ENCODE data around the gene VANGL1.

The VANGL1 gene

DNA sequence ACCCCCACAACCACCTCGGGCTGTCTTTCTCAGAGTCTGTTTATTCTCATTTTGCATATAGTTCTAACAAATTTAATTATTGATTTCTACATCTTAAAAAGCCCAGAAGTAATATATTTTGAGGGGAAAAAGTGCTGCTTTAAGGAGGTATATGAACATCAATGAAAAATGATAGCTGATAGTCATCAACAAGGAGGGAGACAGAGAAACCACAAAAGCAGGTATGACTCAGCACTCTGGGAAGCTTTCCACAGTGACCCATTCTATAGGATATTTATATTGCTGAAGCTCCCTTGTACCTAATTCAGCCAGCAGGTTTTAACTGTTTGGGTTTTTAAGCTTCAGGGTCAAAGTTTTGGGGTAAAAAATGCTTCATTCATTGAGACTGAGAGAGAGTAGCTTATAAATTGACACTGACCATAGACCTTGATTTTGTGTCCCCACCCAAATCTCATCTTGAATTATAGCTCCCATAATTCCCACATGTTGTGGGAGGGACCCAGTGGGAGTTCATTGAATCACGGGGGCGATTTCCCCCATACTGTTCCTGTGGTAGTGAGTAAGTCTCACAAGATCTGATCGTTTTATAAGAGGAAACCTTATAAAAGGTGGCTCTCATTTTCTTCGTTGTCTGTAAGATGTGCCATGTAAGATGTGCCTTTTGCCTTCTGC is 27.4 kb downstream of the VANGL1 start:
- no peak overlapping the region for H3K4me3 ChIP-seq (ENCODE audit: low read length)
- no peak for TF ChIP-seq ZNF274 (IDR thresholded peaks at IDR 0.05; ENCODE audit: low read depth, low read length)

DNA sequence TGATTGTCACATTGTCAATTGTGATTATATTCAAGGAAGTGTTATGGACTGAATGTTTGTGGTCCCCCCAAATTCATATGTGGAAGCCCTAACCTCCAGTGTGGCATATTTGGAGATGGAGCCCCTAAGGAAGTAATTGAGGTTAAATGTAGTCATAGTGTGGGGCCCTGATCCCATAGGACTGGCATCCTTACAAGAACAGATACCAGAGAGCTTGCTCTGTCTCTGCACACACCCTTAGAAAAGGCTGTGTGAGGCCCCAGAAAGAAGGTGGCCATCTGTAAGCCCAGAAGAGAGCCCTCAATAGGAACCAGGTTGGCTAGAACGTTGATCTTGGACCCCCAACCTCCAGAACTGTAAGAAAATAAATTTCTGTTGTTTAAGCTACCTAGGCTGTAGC is 28.1 kb downstream of the VANGL1 start:
- TF ChIP-seq ZNF274 (IDR thresholded peaks at IDR 0.05; ENCODE audit: low read depth, low read length): no peak
- H3K4me3 ChIP-seq (ENCODE audit: low read length): no peak overlapping the region

DNA sequence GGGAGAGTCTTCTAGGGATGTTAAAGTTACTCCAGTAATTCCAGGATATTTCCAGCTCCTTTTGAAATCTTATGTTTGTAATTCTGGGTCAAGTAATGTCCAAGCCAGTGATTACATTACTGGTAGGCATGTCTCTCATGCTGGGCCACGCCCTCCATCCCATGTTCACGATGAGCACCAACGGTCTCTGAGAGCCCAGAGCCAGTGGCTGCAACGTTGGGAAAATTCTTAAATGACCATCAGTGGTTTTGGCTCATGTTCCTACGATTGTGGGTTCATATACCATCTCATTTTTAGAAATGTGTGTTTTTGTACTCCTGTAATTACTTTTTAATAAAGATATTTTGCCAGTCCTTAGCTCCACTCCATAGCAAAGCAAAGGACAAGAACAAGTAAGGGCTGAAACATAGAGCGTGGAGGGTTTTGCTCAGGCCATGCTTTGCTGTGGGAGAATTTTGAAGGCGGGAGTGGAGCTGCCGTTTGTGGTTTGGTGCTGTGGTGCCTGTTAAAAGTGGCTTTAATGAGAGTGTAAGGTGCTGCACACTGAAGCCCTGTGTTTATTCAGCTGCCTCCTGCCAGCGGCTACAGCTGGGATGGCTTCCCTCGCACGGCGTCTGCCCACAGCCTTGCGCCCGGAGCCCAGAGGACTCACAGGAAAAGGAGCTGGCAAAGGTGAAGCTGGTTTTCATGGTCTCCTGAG is 28.9 kb downstream of the VANGL1 start:
- no peak for TF ChIP-seq ZNF274 (IDR thresholded peaks at IDR 0.05; ENCODE audit: low read depth, low read length)
- no peak overlapping the region for H3K4me3 ChIP-seq (ENCODE audit: low read length)

DNA sequence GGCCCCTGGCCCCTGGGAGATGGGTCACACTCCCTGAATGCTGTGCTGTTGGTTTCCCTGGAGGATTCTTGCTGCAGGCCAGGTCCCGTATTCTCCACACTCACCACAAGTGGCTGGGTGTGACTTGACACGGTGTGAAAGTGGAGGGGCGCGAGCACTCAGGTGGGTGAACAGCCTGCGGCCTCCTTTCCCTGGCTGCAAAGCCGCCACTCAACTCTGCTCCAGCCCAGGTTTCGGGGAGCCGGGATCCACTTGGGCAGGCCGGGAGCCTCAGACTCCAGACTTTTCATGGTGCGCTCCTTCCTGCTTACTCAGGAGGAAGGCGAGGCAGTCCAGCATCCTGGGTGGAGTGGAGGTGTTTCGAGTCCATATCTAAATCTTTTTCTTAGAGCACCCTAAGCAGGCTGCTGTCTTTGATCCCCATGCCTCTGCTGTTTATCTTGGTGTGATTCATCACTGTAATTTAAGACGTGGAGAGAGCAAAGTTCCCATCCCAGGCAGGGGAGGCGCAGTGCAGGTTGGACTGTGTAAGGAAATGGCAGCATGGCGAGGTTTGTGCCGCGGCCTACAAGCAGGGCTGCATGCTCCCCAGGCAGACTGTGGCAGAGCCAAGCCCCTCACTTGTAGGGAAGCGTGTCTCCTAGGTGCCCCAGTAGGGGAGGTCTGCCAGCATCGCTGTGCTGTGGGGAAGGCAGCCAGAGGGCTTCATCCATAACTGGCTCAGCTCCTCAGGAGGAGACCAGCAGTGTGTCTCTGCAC is 29.6 kb downstream of the VANGL1 start:
- no peak for TF ChIP-seq ZNF274 (IDR thresholded peaks at IDR 0.05; ENCODE audit: low read depth, low read length)
- no peak overlapping the region for H3K4me3 ChIP-seq (ENCODE audit: low read length)

DNA sequence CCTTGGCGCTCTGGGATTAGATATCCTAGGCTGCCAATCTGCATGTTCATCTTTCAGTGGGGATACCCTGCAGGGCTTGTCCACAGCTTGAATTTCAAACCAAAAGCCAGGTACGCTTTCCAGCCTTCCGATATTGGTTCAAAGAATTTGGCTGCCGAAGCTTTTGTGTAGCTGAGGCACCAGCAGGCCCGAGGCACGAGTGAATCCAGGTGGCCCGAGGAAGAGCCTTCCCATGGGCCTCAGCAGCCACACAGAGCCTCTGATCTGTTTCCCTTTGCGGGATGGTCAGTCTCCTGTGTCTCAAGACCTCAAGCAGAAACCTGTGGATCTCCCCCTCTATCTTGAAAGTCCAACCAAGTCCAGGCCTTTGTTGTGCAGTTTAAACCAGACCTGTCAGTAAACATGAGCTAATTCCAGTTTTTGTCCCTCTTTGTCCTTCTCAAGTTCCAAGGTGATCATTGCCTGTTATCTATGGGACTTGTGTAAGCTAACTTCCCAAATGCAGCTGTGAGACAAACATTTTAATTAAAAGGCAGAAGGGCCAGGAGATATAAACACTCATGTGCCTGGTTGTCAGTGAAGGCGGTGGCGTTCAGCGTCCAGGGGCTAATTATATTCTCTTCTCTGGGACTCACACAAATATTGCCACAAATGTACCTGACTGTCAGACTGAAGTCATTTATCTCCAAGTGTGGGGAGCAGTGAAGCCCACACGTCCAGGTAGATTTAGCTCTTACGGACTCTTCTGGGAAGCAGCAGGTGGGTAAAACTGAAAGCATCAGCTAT is 30.6 kb downstream of the VANGL1 start:
- no peak overlapping the region for H3K4me3 ChIP-seq (ENCODE audit: low read length)
- TF ChIP-seq ZNF274 (IDR thresholded peaks at IDR 0.05; ENCODE audit: low read depth, low read length): no peak

DNA sequence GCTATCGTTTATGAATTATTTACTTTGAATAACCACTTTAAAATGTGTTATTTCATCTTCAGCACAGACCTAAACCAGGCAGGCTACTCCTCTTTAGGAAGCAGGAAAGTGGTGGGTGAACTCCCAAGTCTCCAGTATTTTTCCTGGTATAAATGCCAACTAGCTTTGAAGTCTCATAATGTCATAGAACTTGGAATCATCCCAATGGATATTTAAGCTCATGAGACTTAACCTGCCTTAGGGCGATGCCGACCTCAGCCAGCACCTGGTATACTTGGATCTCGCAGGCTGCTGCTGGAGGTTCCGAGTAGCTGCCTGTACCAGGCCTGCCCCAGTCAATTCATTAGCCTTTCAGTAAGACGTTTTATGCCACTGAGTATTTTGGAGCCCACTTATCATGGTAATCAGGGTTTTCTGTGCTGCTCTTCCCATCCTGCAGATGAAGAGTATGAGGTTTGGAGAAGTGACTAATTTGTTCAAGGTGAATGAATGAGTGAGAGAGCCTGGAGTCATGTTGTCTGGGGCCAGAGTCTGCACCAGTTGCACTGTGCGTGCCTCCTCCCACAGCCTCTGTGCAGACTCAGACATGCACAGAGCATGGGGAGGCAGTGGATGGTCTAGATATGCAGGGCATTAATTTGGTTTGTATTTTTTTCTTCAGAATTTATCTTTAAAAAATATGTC is 34.9 kb downstream of the VANGL1 start:
- no peak overlapping the region for H3K4me3 ChIP-seq (ENCODE audit: low read length)
- no peak for TF ChIP-seq ZNF274 (IDR thresholded peaks at IDR 0.05; ENCODE audit: low read depth, low read length)

DNA sequence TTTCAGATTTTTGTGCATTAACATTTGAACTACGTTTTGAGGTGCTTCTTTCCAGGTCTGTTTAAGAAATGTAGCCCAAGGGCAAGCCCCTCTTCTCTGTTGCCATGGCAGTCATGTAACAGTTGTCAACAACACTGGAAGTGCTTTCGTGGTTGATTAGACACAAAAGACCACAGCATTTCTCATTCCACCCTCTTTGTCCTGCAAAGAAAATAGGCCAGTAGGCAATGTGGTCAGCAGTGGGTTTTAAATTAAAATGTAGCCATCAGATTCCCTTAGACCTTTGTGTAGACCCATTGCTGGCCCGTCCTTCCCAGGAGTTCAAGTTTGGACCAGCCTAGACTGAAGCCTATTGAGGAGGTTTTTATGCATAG is 35.4 kb downstream of the VANGL1 start:
- TF ChIP-seq ZNF274 (IDR thresholded peaks at IDR 0.05; ENCODE audit: low read depth, low read length): no peak

DNA sequence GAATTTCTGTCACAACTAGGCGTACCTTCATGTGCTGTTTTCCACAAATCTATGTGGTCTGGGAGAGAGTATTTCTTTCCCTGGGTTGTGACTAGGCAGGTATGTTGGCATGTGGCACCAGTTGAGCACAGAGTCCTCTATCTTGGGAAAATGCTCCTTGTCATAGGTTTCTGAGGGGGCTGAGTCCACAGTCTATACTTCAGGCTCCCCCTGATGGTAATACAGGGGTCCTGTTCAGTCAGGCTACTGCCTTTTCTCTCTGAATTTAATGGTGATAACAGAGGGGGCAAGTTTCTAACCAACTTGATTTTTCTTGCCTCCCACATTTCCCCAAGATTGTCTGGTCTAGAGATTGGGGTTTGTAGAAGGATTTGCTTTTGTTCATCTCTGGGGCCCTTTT is 35.8 kb downstream of the VANGL1 start:
- H3K4me3 ChIP-seq (ENCODE audit: low read length): no peak overlapping the region
- TF ChIP-seq ZNF274 (IDR thresholded peaks at IDR 0.05; ENCODE audit: low read depth, low read length): no peak

More for the DNA sequence above, 35.4 kb downstream of the VANGL1 start:
- no peak overlapping the region for H3K4me3 ChIP-seq (ENCODE audit: low read length)

DNA sequence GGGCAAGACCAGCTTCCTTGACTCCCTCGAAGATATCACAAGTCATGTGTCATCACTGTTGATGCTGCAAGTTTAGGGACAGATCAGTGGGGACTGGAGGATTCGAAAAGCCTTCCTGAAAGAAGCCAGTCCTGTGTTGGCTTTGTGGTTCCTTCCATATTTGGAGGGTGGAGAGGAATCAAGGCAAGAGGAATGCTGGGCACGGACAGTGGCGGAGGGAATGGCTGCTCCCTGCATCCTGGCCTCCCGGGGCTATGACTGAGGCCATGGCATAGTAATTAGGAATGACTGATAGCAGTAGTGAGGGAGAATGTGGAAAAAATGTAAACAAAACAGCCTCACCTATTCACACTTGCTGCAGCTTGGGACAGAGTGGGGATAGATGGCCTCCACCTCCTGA is 36.4 kb downstream of the VANGL1 start:
- no peak for TF ChIP-seq ZNF274 (IDR thresholded peaks at IDR 0.05; ENCODE audit: low read depth, low read length)
- H3K4me3 ChIP-seq (ENCODE audit: low read length): no peak overlapping the region

DNA sequence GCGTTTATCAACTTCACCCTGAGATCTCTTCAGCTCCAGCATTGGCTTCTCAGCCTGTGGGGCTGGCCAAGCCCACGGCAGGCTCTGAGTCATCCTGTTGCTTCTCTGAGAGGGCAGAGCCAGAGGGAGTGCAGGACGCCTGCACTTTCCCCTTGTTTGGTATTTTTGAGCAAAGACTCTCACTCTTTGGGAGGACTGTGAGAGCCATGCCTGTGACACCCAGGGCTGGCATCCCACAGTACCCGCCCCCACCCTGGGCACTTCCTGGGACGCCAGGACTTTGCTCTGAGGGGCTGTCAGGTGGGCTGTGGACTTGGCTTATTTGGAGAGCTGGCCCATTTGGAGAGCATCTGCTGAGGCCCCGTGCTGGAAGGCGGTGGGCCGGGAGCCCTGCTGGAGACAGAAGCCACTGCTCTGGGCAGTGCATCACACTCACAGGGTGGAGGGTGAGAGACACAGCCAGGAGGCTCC is 37.4 kb downstream of the VANGL1 start:
- H3K4me3 ChIP-seq (ENCODE audit: low read length): no peak overlapping the region
- TF ChIP-seq ZNF274 (IDR thresholded peaks at IDR 0.05; ENCODE audit: low read depth, low read length): no peak

DNA sequence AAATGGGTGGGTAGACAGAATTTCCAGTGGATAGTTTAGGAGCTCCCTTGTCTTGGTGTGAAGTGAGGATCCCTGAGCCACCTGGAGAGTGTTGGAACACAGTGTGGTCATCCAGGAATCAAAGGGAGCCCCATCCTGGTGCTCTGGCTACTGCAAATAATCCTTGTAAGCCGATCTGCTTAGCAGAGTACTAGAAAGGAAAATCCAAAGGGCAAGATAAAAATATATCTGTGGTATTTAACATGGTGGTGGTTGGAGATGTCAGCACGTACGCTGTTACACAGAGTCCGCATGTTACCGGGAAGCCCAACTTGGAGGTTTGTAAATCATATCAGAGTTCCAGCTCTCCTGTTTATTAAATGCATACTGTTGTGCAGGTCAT is 39.0 kb downstream of the VANGL1 start:
- no peak overlapping the region for H3K4me3 ChIP-seq (ENCODE audit: low read length)
- TF ChIP-seq ZNF274 (IDR thresholded peaks at IDR 0.05; ENCODE audit: low read depth, low read length): no peak

DNA sequence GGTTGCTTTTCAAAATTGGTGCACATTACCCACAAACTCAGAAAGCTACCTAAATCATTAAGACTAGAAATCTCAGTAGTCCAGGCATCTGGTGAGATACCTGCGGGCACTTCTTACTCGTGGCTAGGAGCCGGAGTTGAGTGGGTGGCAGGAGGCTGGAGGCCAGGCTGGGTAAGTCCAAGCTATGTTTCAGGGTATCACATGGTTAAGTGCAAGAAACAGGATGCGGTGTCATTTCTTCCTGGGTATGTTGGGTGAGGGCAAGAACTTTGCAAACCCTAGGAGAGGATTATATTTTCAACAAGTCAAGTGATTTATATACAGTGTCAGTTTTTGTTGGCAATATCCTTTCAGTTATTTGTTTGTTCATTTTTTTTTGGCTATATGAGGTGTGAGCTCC is 41.0 kb downstream of the VANGL1 start:
- TF ChIP-seq ZNF274 (IDR thresholded peaks at IDR 0.05; ENCODE audit: low read depth, low read length): no peak
- H3K4me3 ChIP-seq (ENCODE audit: low read length): no peak overlapping the region

DNA sequence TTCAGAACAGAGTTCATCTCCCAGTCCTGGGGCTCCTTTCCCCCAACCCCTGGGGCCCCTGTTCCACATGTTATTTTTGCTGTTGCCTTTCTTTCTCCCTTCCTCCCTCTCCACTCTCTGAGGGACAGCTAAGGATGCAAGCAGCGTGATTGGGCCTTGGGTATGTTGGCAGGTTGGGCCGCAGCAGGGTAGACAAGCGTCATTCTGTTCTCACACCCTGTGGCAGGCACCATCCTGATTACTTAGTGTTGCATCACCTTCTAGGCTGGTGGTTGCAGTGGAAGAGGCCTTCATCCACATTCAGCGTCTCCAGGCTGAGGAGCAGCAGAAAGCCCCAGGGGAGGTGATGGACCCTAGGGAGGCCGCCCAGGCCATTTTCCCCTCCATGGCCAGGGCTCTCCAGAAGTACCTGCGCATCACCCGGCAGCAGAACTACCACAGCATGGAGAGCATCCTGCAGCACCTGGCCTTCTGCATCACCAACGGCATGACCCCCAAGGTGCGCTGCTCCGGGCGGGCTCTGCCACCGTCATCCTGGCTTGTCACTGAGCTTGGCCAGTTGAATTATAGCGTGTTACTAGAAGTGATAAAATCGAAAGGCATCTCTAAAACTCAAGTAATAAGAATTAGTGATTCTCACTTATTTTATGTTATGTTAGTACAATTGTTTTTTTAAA is 43.4 kb downstream of the VANGL1 start:
- TF ChIP-seq ZNF274 (IDR thresholded peaks at IDR 0.05; ENCODE audit: low read depth, low read length): no peak
- no peak overlapping the region for H3K4me3 ChIP-seq (ENCODE audit: low read length)
